H1 (cell line): ENCODE results near the gene CMBL. TPM values are rescaled to one million over a fixed set of nuclear protein-coding genes. Genes with fewer than 3 reads are reported as not detected.

Experiments
- CTCF ChIA-PET: fragments of 300-600 bp; sonication (Branson Sonifier 250); formaldehyde crosslinking; loops from one replicate; lab custom pipeline; 2021; ENCODE audit not compliant: partially characterized antibody; lab: Charles Lee
- POLR2A ChIA-PET: fragments of 300-600 bp; sonication (Branson Sonifier 250); formaldehyde crosslinking; loops from one replicate; lab custom pipeline; 2021; ENCODE audit warnings: inconsistent platforms; ENCODE audit not compliant: partially characterized antibody; lab: Charles Lee
- DNase-seq, 2 experiments: peaks; one replicate each; pipeline versions ENCODE4 v3.0.0 to v3.0.0-alpha.2; 2010 to 2022; ENCODE audit warnings: low spot score in 2 of 2, low read depth in 1 of 2, mixed read lengths in 1 of 2
- FAIRE-seq: peaks from 2 replicates; lab custom pipeline; 2011; peaks lifted over from hg19 to GRCh38; lab: Jason Lieb, UNC
- H2AFZ ChIP-seq: 2 replicates; pipeline ENCODE4 v1.8.1; 2012; ENCODE audit warnings: low read length, inconsistent platforms
- H2AK5ac ChIP-seq: 2 replicates; pipeline ENCODE4 v1.6.1; 2013; ENCODE audit warnings: low read depth, low read length
- H2BK120ac ChIP-seq: replicated peaks from 2 replicates; pipeline ENCODE3; 2013; ENCODE audit warnings: low read depth, low read length, inconsistent platforms
- H2BK12ac ChIP-seq: 2 replicates; pipeline ENCODE4 v1.6.1; 2013; ENCODE audit warnings: low read depth, low read length
- H2BK15ac ChIP-seq: 2 replicates; pipeline ENCODE4 v1.6.1; 2013; ENCODE audit warnings: low read length
- H2BK20ac ChIP-seq: 2 replicates; pipeline ENCODE4 v1.6.1; 2013; ENCODE audit warnings: low read length
- H2BK5ac ChIP-seq: 2 replicates; pipeline ENCODE4 v1.6.1; 2013; ENCODE audit warnings: low read depth, low read length
- H3K14ac ChIP-seq: 2 replicates; pipeline ENCODE4 v1.6.1; 2013; ENCODE audit warnings: inconsistent platforms; ENCODE audit not compliant: insufficient read length
- H3K18ac ChIP-seq: 2 replicates; pipeline ENCODE4 v1.6.1; 2013; ENCODE audit warnings: low read length; ENCODE audit errors: extremely low read depth
- H3K23ac ChIP-seq: 2 replicates; pipeline ENCODE4 v1.6.1; 2013; ENCODE audit warnings: inconsistent platforms; ENCODE audit not compliant: insufficient read length
- H3K23me2 ChIP-seq: 2 replicates; pipeline ENCODE4 v1.6.1; 2013; ENCODE audit warnings: low read depth, low read length
- H3K27ac ChIP-seq: 2 replicates; pipeline ENCODE4 v1.6.1; 2011; ENCODE audit warnings: low read depth, low read length, inconsistent platforms
- H3K27me3 ChIP-seq, 4 experiments: replicated peaks in 1 of 4; 1 replicate in 1 of 4; 2 replicates in 3 of 4; pipeline versions ENCODE4 v1.6.1 to v1.8.1; 2011 to 2013; ENCODE audit warnings: low read length in 3 of 4, mild to moderate bottlenecking in 3 of 4, inconsistent platforms in 2 of 4, mixed read lengths in 2 of 4, moderate library complexity in 1 of 4; ENCODE audit not compliant: control insufficient read depth in 3 of 4, insufficient read depth in 3 of 4; ENCODE audit errors: extremely low read depth in 1 of 4
- H3K36me3 ChIP-seq, 4 experiments: 2 replicates each; pipeline versions ENCODE4 v1.6.1 to v1.8.1; 2011 to 2013; ENCODE audit warnings: mild to moderate bottlenecking in 4 of 4, low read length in 3 of 4, moderate library complexity in 2 of 4, control low read depth in 1 of 4, inconsistent platforms in 1 of 4; ENCODE audit not compliant: insufficient read depth in 4 of 4, control insufficient read depth in 2 of 4
- H3K4ac ChIP-seq: replicated peaks from 2 replicates; pipeline ENCODE3; 2013; ENCODE audit warnings: low read length, low read depth, mixed read lengths, inconsistent platforms; ENCODE audit not compliant: insufficient read length
- H3K4me1 ChIP-seq, 4 experiments: replicated peaks in 1 of 4; 1 replicate in 1 of 4; 2 replicates in 3 of 4; pipeline versions ENCODE4 v1.6.1 to v1.8.1; 2011 to 2013; ENCODE audit warnings: low read length in 3 of 4, inconsistent platforms in 2 of 4, mixed read lengths in 1 of 4; ENCODE audit not compliant: insufficient read depth in 4 of 4, control insufficient read depth in 3 of 4
- H3K4me2 ChIP-seq, 2 experiments: 2 replicates each; pipeline versions ENCODE4 v1.6.1 to v1.8.1; 2011 to 2013; ENCODE audit warnings: low read depth in 2 of 2, low read length in 2 of 2, control low read depth in 1 of 2, inconsistent platforms in 1 of 2, mild to moderate bottlenecking in 1 of 2; ENCODE audit not compliant: insufficient read depth in 1 of 2
- H3K4me3 ChIP-seq, 4 experiments: fragments of 200-600, 300-600 bp in 1 of 4; sonication (generic), shearing (Covaris generic), sonication (Bioruptor Twin) in 1 of 4; 2 replicates each; pipeline versions ENCODE4 v1.5.1 to v1.8.1; 2011 to 2016; ENCODE audit warnings: low read length in 4 of 4, low read depth in 3 of 4, control low read depth in 2 of 4, inconsistent platforms in 2 of 4, mild to moderate bottlenecking in 2 of 4, mixed read lengths in 1 of 4, moderate library complexity in 1 of 4; ENCODE audit not compliant: insufficient read depth in 2 of 4; ENCODE audit errors: extremely low read depth in 1 of 4
- H3K56ac ChIP-seq: replicated peaks from 2 replicates; pipeline ENCODE3; 2013; ENCODE audit warnings: low read depth, mild to moderate bottlenecking, mixed read lengths, low read length, inconsistent platforms; ENCODE audit not compliant: insufficient read length
- H3K79me1 ChIP-seq: 2 replicates; pipeline ENCODE4 v1.6.1; 2013; ENCODE audit warnings: low read depth, low read length, control low read depth
- H3K79me2 ChIP-seq, 2 experiments: 2 replicates each; pipeline versions ENCODE4 v1.6.1 to v1.8.1; 2012 to 2013; ENCODE audit warnings: low read length in 2 of 2, mild to moderate bottlenecking in 2 of 2, inconsistent platforms in 1 of 2; ENCODE audit not compliant: insufficient read depth in 2 of 2, control insufficient read depth in 1 of 2
- H3K9ac ChIP-seq, 4 experiments: replicated peaks in 1 of 4; 1 replicate in 1 of 4; 2 replicates in 3 of 4; pipeline versions ENCODE4 v1.6.1 to v1.8.1; 2011 to 2013; ENCODE audit warnings: low read depth in 3 of 4, low read length in 3 of 4, control low read depth in 2 of 4, mild to moderate bottlenecking in 2 of 4, moderate library complexity in 2 of 4, inconsistent platforms in 1 of 4; ENCODE audit errors: extremely low read depth in 1 of 4
- H3K9me3 ChIP-seq, 2 experiments: 2 replicates each; pipeline versions ENCODE4 v1.6.1 to v1.8.1; 2012 to 2013; ENCODE audit warnings: mild to moderate bottlenecking in 2 of 2, moderate library complexity in 2 of 2, control low read depth in 1 of 2, inconsistent platforms in 1 of 2, low read depth in 1 of 2, low read length in 1 of 2, mixed read lengths in 1 of 2; ENCODE audit not compliant: insufficient read depth in 2 of 2
- H4K20me1 ChIP-seq, 2 experiments: replicated peaks in 1 of 2; 2 replicates each; pipeline versions ENCODE3 to v1.8.1; 2011 to 2013; ENCODE audit warnings: inconsistent platforms in 2 of 2, low read length in 2 of 2, mild to moderate bottlenecking in 1 of 2; ENCODE audit not compliant: insufficient read depth in 2 of 2, control insufficient read depth in 1 of 2
- H4K5ac ChIP-seq: 2 replicates; pipeline ENCODE4 v1.6.1; 2013; ENCODE audit warnings: low read length, low read depth, mixed read lengths, inconsistent platforms; ENCODE audit not compliant: insufficient read length
- H4K8ac ChIP-seq: 2 replicates; pipeline ENCODE4 v1.8.0; 2013; ENCODE audit warnings: mild to moderate bottlenecking, moderate library complexity, low read length, inconsistent platforms; ENCODE audit not compliant: insufficient read depth; ENCODE audit errors: extremely low read depth
- H4K91ac ChIP-seq: replicated peaks from 2 replicates; pipeline ENCODE3; 2013; ENCODE audit warnings: low read length, mixed read lengths, inconsistent platforms; ENCODE audit not compliant: insufficient read length
- TEAD4 ChIP-seq: IDR thresholded peaks from 2 replicates; pipeline ENCODE4 v1.6.1; 2012; ENCODE audit warnings: low read depth, low read length, inconsistent platforms, mixed read lengths
- WGBS, 2 experiments: shearing (Covaris generic) in 1 of 2; methylation state at CpG; one replicate each; pipeline versions ENCODE4 v1.1.6 to v1.1.7; 2013 to 2015; ENCODE audit warnings: low lambda C conversion rate in 2 of 2, mixed read lengths in 2 of 2, inconsistent platforms in 1 of 2, low coverage in 1 of 2, missing lambda C conversion rate in 1 of 2; ENCODE audit not compliant: insufficient replicate concordance in 2 of 2, insufficient coverage in 1 of 2, insufficient read length in 1 of 2; ENCODE audit errors: extremely low coverage in 1 of 2, missing lambda C conversion rate in 1 of 2; 5-methylcytosine and 5-hydroxymethylcytosine counted together
- polyA plus RNA-seq, 7 experiments: library from polyadenylated mRNA; depleted of rRNA in 3 of 7; stranded (reverse) in 5 of 7; unstranded in 2 of 7; fragments of >200 nt in 5 of 7; fragments of 200-250 nt in 2 of 7; gene quantifications; 1 replicate in 5 of 7; 2 replicates in 1 of 7; 4 replicates in 1 of 7; pipeline versions ENCODE4 v1.2.1 to v1.2.3, GENCODE V29; 2011 to 2013; ENCODE audit warnings: missing spikeins in 2 of 7, mixed read lengths in 2 of 7
- total RNA-seq: library from RNA; stranded (reverse); fragmentation: NEBNext Ultra II Directional; extraction: Animal tissue kit (Norgen Biotek cat#: 25700); gene quantifications from 2 replicates; pipeline ENCODE4 v1.2.1, GENCODE V29; 2021

CMBL gene
- total and polyA plus RNA-seq, 2 of the 8 experiments (the other 6 are each of a cell fraction or from before 2014, with no cell fraction given), result 27.9 to 32.1 TPM

- Histone ChIP-seq H2AK5ac (no peak overlapping the region), H3K18ac (no peak overlapping the region)
- CTCF ChIA-PET, result no interaction called here
These were observed 53.0 kb downstream of the CMBL start for GRCh38 chr5:10254686-10255085.

More at GRCh38 chr5:10254686-10255085, 53.0 kb downstream of the CMBL start:
- Histone ChIP-seq H4K20me1 (peaks cover 11 to 27% of the 10 kb centered on the region in 2 experiments), H3K23ac (no peak overlapping the region), H3K9ac (no peak overlapping the region; a peak in 1 of 7 replicates), H3K4me3 (no peak overlapping the region), H3K4me1 (peaks cover 3 to 7% (median 5%) of the 10 kb centered on the region in 4 experiments; a peak in 4 of 7 replicates), H3K56ac (no peak overlapping the region), H2BK5ac (no peak overlapping the region), H3K9me3 (no peaks in the 10 kb centered on the region), H3K27ac (no peak overlapping the region), H3K27me3 (no peaks in the 10 kb centered on the region), H2BK120ac (no peak overlapping the region), H4K91ac (no peak overlapping the region), H2BK12ac (no peak overlapping the region), H2BK20ac (no peak overlapping the region), H3K79me2 (peaks cover 39 to 74% of the 10 kb centered on the region in 2 experiments), H3K4ac (no peak overlapping the region), H2AFZ (no peak overlapping the region), H3K23me2 (peaks cover 10% of the 10 kb centered on the region), H3K14ac (no peak overlapping the region), H2BK15ac (no peak overlapping the region), H3K79me1 (peaks cover 4% of the 10 kb centered on the region; the same call in 1 of the 2 replicates), H3K4me2 (no peak overlapping the region), H4K8ac (no peak overlapping the region), H3K36me3 (peaks cover 46 to 76% (median 65%) of the 10 kb centered on the region in 4 experiments), H4K5ac (no peak overlapping the region)
- WGBS, 2 experiments, result 45% methylated on average over 2 of the region's 2 CpGs; no CpG with 5 or more reads in 1 of the 2 experiments
- no peak for TF ChIP-seq TEAD4
- POLR2A ChIA-PET, result interaction anchor here (0.8 to 6.8 kb wide), 8 partner anchors 8 to 507 kb away, joined by 3 to 128 read pairs (median 4); no protein-coding TSS in a partner anchor
- DNase-seq, result no peak
- no peak for FAIRE-seq
